Mucosa of gallbladder (tissue), 1 donor: Measurements from ENCODE around the gene PDXK. TPM values are rescaled to one million over a fixed set of nuclear protein-coding genes. Genes with fewer than 3 reads are reported as not detected.

ENCODE experiments used
- DNase-seq: peaks from one replicate; pipeline ENCODE4 v3.0.0-alpha.2; 2020; ENCODE audit warnings: low spot score
- total RNA-seq: library from RNA; stranded (reverse); gene quantifications from one replicate; pipeline ENCODE4 v1.2.1, GENCODE V29; 2021
- donor health status: DM: no; HTN: no; CAD: no.

Gene PDXK
- total RNA-seq, 1 donor from 2014 or later = 188 TPM

- DNase-seq = no peak
Observed at GRCh38 chr21:43803558-43804300, 84.8 kb downstream of the PDXK start.

- no peak for DNase-seq
Observed at GRCh38 chr21:43805275-43805800, 86.4 kb downstream of the PDXK start.

- no peak for DNase-seq
Observed at GRCh38 chr21:43806017-43806710, 87.2 kb downstream of the PDXK start.

GRCh38 chr21:43808367-43808766 lies 89.4 kb downstream of the PDXK start:
- no peak for DNase-seq

- DNase-seq = no peak
Observed at GRCh38 chr21:43808832-43809251, 89.9 kb downstream of the PDXK start.

GRCh38 chr21:43809346-43809799 lies 90.4 kb downstream of the PDXK start:
- DNase-seq = no peak

GRCh38 chr21:43809853-43810504 lies 91.0 kb downstream of the PDXK start:
- no peak for DNase-seq

- DNase-seq = peak; percentile 85
Observed at GRCh38 chr21:43810505-43811261, 91.8 kb downstream of the PDXK start.

- DNase-seq = no peak
Observed at GRCh38 chr21:43811262-43812105, 92.6 kb downstream of the PDXK start.

Other genes starting within 250 kb of the PDXK start
- 0.26 TPM for gene HSF2BP, start 59.6 kb upstream of the PDXK start, total RNA-seq
- gene RRP1B, start 59.6 kb upstream of the PDXK start, total RNA-seq = 16.5 TPM
- gene CSTB, start 57.2 kb downstream of the PDXK start, total RNA-seq = 68.2 TPM
- 19.2 TPM for gene RRP1, start 70.4 kb downstream of the PDXK start, total RNA-seq
- gene AGPAT3, start 146.1 kb downstream of the PDXK start, total RNA-seq = 107 TPM